Gastrocnemius medialis (tissue), 4 donors: Measurements from ENCODE around the gene ESR1. TPM values are rescaled to one million over a fixed set of nuclear protein-coding genes. Genes with fewer than 3 reads are reported as not detected.

ENCODE experiments used
- ATAC-seq, 2 donors: fragments of 150-250 bp; one replicate each; pipeline ENCODE4 v1.9.1; 2016
- DNase-seq, 2 donors: peaks; one replicate each; pipeline ENCODE4 v3.0.0-alpha.2; 2019
- H3K27ac ChIP-seq, 4 donors: fragments of 200-600 bp; sonication (generic); 1 replicate in 1 of 4; 2 replicates in 3 of 4; pipeline ENCODE4 v1.5.1; 2016 to 2018; ENCODE audit warnings: mild to moderate bottlenecking in 2 of 4, moderate library complexity in 1 of 4
- H3K27me3 ChIP-seq, 3 donors: fragments of 200-600 bp; sonication (generic) in 2 of 3; 1 replicate in 1 of 3; 2 replicates in 2 of 3; pipeline versions ENCODE4 v1.5.1 to v1.6.0; 2016 to 2019; ENCODE audit warnings: mild to moderate bottlenecking in 1 of 3, moderate library complexity in 1 of 3
- H3K36me3 ChIP-seq, 2 donors: fragments of 200-600 bp; sonication (generic) in 1 of 2; one replicate each; pipeline ENCODE4 v1.5.1; 2017 to 2018
- H3K4me1 ChIP-seq, 2 donors: fragments of 200-600 bp; sonication (generic) in 1 of 2; one replicate each; pipeline ENCODE4 v1.5.1; 2016 to 2017; ENCODE audit warnings: mild to moderate bottlenecking in 2 of 2
- H3K4me3 ChIP-seq, 4 donors: fragments of 200-600 bp; sonication (generic) in 3 of 4; 1 replicate in 1 of 4; 2 replicates in 3 of 4; pipeline ENCODE4 v1.5.1; 2016 to 2019; ENCODE audit warnings: mild to moderate bottlenecking in 2 of 4
- H3K9me3 ChIP-seq, 3 donors: fragments of 200-600 bp; sonication (generic) in 2 of 3; 1 replicate in 1 of 3; 2 replicates in 2 of 3; pipeline ENCODE4 v1.5.1; 2016 to 2019
- CTCF ChIP-seq, 5 experiments: fragments of 450-650 bp in 3 of 5; fragments of 200-600 bp in 2 of 5; sonication (generic) in 2 of 5; IDR thresholded peaks in 4 of 5; conservative IDR thresholded peaks in 1 of 5; 1 replicate in 4 of 5; 2 replicates in 1 of 5; pipeline ENCODE4 v1.5.1; 2016 to 2019; ENCODE audit warnings: antibody characterized with exemption in 5 of 5, mild to moderate bottlenecking in 3 of 5, moderate library complexity in 3 of 5
- POLR2A ChIP-seq, 2 donors: fragments of 450-650 bp; IDR thresholded peaks; one replicate each; pipeline ENCODE4 v1.6.1; 2017; ENCODE audit warnings: antibody characterized with exemption in 2 of 2, mild to moderate bottlenecking in 2 of 2, moderate library complexity in 2 of 2
- in situ Hi-C, 4 donors: fragments of 200-750 bp; cut with MboI; loops; one replicate each; pipeline versions ENCODE4 v1.15.0 to v1.8.0; 2017; ENCODE audit warnings: low sequenced_read_pairs in 4 of 4
- intact Hi-C: fragments of 100-400 bp; cut with DNase I; formaldehyde crosslinking; loops from one replicate; pipeline ENCODE4 v1.15.1; 2023; ENCODE audit warnings: low total_unique reads
- total RNA-seq, 4 donors: library from RNA; depleted of rRNA; stranded (reverse); fragments of >200 nt; gene quantifications; one replicate each; pipeline versions ENCODE4 v1.1.0 to v1.2.3, GENCODE V29; 2016

Gene ESR1
- total RNA-seq, 4 donors from 2014 or later, result 0.61 to 1.1 (median 1.1) TPM

- H3K9me3 ChIP-seq, result no peaks in the 10 kb centered on the region
- peak in 1 of 2 donors; percentile 20 for DNase-seq
- H3K27ac ChIP-seq, result peak overlapping the region in 1 of 4 donors; percentile 48
- in situ Hi-C loops (no loop called here), intact Hi-C loops (no loop called here)
- H3K36me3 ChIP-seq, result no peaks in the 10 kb centered on the region
- no peak overlapping the region for H3K4me3 ChIP-seq
- H3K27me3 ChIP-seq, result no peaks in the 10 kb centered on the region
- peak; percentile 75 to 85 for ATAC-seq
- peaks cover 0 to 18% of the 10 kb centered on the region in 2 donors for H3K4me1 ChIP-seq
- TF ChIP-seq CTCF (IDR thresholded peaks at IDR 0.05 in 4 of 5, conservative IDR thresholded peaks at IDR 0.05 in 1 of 5) (no peak), POLR2A (IDR thresholded peaks at IDR 0.05) (no peak)
These were observed 255.9 kb downstream of the ESR1 start for GRCh38 chr6:152063170-152063921.

- Histone ChIP-seq H3K27me3 (no peaks in the 10 kb centered on the region), H3K36me3 (no peaks in the 10 kb centered on the region)
- in situ Hi-C loops, result no loop called here
These were observed 261.3 kb downstream of the ESR1 start for GRCh38 chr6:152068622-152069261.

GRCh38 chr6:152070556-152070955, 263.1 kb downstream of the ESR1 start:
- H3K9me3 ChIP-seq, result no peaks in the 10 kb centered on the region
- no peaks in the 10 kb centered on the region for H3K27me3 ChIP-seq
- ATAC-seq (no peak), DNase-seq (no peak)
- intact Hi-C loops, result no loop called here
- no peaks in the 10 kb centered on the region for H3K36me3 ChIP-seq
- no peak overlapping the region for H3K4me3 ChIP-seq
- TF ChIP-seq POLR2A (IDR thresholded peaks at IDR 0.05) (no peak), CTCF (IDR thresholded peaks at IDR 0.05 in 4 of 5, conservative IDR thresholded peaks at IDR 0.05 in 1 of 5) (no peak)
- H3K27ac ChIP-seq, result peak overlapping the region in 2 of 4 donors; percentile 31 to 39
- H3K4me1 ChIP-seq, result peaks cover 9 to 12% of the 10 kb centered on the region in 2 donors
- in situ Hi-C loops, result no loop called here

More at GRCh38 chr6:152068622-152069261, 261.3 kb downstream of the ESR1 start:
- TF ChIP-seq POLR2A (IDR thresholded peaks at IDR 0.05) (no peak), CTCF (IDR thresholded peaks at IDR 0.05 in 4 of 5, conservative IDR thresholded peaks at IDR 0.05 in 1 of 5) (no peak)
- intact Hi-C loops, result no loop called here
- DNase-seq (no peak), ATAC-seq (no peak)
- Histone ChIP-seq H3K4me3 (no peak overlapping the region), H3K9me3 (no peaks in the 10 kb centered on the region), H3K27ac (peak overlapping the region in 1 of 4 donors; percentile 13), H3K4me1 (peaks cover 12 to 19% of the 10 kb centered on the region in 2 donors)

- ATAC-seq (peak; percentile 88 to 95), DNase-seq (no peak)
- no peak for TF ChIP-seq POLR2A (IDR thresholded peaks at IDR 0.05)
- TF ChIP-seq CTCF (IDR thresholded peaks at IDR 0.05 in 4 of 5, conservative IDR thresholded peaks at IDR 0.05 in 1 of 5), result no peak
- no peak overlapping the region for H3K4me3 ChIP-seq
- H3K4me1 ChIP-seq, result peaks cover 6 to 12% of the 10 kb centered on the region in 2 donors
- H3K36me3 ChIP-seq, result no peaks in the 10 kb centered on the region
- intact Hi-C loops, result no loop called here
- peak overlapping the region; percentile 31 to 54 (median 40) for H3K27ac ChIP-seq
- in situ Hi-C loops, result no loop called here
- no peaks in the 10 kb centered on the region for H3K27me3 ChIP-seq
- H3K9me3 ChIP-seq, result no peaks in the 10 kb centered on the region
These were observed 263.8 kb downstream of the ESR1 start for GRCh38 chr6:152071318-152071717.
